ENCODE results near the gene PAM16.
A peak's percentile ranks its signal among the peaks of the same experiment; 100 is the strongest.

The PAM16 gene

GRCh38 chr16:4330277-4330874 is 20.7 kb downstream of the PAM16 start:
- Histone ChIP-seq H3K9me3 (ENCODE audit: control insufficient read depth, insufficient read depth, low read length) (no peaks in the 10 kb centered on the region), H3K36me3 (ENCODE audit: control insufficient read depth, insufficient read depth, low read length) (peaks cover 22% of the 10 kb centered on the region), H3K4me3 (ENCODE audit: low read depth, low read length) (no peak overlapping the region), H3K27ac (ENCODE audit: low read depth, low read length) (no peak overlapping the region), H3K27me3 (ENCODE audit: control insufficient read depth, insufficient read depth, low read length) (no peaks in the 10 kb centered on the region), H3K4me1 (ENCODE audit: control insufficient read depth, insufficient read depth, low read length) (peaks cover 7% of the 10 kb centered on the region), H3K9ac (ENCODE audit: low read depth, low read length) (no peak overlapping the region)

DNA sequence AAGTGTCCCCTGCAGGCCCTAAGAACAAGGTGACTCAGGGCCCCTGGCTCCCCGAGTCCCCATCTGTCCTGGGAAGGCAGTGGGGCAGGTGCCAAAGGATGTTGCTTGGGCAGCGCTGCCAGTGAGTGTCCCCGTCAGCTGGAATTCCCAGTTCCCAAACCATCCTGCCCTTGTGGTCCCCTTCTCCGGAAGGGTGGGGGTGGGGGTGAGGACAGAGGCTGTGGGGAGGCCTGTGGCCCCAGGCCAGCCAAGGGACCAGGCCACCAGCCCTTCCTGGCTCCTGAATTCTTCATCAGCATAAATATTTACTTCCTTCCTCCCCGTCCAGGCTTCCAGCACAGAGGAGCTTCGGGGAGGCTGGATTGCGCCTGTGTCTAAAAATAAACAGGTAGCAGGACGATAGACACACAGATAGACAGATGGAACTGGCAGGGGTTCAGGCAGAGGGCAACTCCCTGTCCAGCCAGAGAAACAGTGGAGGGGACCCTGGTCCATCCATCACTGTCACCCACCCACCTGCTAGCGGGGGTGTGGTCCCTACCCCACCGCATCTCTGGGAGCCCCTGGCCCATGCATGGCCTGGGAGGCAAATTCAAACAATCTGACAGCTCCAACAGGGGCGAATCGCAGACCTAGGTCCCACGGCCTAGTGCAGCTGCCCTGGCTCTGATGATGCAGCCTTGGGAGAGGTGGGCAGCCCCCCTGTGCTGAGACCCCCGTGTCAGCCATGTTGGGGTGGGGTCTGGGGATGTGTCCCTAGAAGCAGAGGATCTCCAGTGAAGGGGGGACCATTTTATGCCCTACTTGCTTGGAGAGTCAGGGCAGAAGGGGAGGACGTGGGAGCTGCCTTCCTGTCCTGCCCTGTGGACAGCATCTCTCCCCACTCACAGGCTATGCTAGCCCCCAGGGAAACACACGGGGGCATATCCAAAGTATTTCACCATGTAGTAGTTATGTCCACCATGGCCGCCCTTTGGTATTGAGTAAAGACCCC is 22.0 kb downstream of the PAM16 start:
- no peak overlapping the region for H3K9ac ChIP-seq (ENCODE audit: low read depth, low read length)
- peaks cover 12% of the 10 kb centered on the region for H3K36me3 ChIP-seq (ENCODE audit: control insufficient read depth, insufficient read depth, low read length)
- no peaks in the 10 kb centered on the region for H3K27me3 ChIP-seq (ENCODE audit: control insufficient read depth, insufficient read depth, low read length)
- H3K27ac ChIP-seq (ENCODE audit: low read depth, low read length), result peak overlapping the region; percentile 78
- no peak overlapping the region for H3K4me3 ChIP-seq (ENCODE audit: low read depth, low read length)
- peaks cover 14% of the 10 kb centered on the region for H3K4me1 ChIP-seq (ENCODE audit: control insufficient read depth, insufficient read depth, low read length)
- no peaks in the 10 kb centered on the region for H3K9me3 ChIP-seq (ENCODE audit: control insufficient read depth, insufficient read depth, low read length)

GRCh38 chr16:4328046-4328781 is 22.9 kb downstream of the PAM16 start:
- Histone ChIP-seq H3K9me3 (ENCODE audit: control insufficient read depth, insufficient read depth, low read length) (no peaks in the 10 kb centered on the region), H3K27me3 (ENCODE audit: control insufficient read depth, insufficient read depth, low read length) (no peaks in the 10 kb centered on the region), H3K27ac (ENCODE audit: low read depth, low read length) (peak overlapping the region; percentile 78), H3K4me3 (ENCODE audit: low read depth, low read length) (peak overlapping the region; percentile 62), H3K4me1 (ENCODE audit: control insufficient read depth, insufficient read depth, low read length) (peaks cover 21% of the 10 kb centered on the region), H3K9ac (ENCODE audit: low read depth, low read length) (peak overlapping the region; percentile 48), H3K36me3 (ENCODE audit: control insufficient read depth, insufficient read depth, low read length) (peaks cover 7% of the 10 kb centered on the region)

DNA sequence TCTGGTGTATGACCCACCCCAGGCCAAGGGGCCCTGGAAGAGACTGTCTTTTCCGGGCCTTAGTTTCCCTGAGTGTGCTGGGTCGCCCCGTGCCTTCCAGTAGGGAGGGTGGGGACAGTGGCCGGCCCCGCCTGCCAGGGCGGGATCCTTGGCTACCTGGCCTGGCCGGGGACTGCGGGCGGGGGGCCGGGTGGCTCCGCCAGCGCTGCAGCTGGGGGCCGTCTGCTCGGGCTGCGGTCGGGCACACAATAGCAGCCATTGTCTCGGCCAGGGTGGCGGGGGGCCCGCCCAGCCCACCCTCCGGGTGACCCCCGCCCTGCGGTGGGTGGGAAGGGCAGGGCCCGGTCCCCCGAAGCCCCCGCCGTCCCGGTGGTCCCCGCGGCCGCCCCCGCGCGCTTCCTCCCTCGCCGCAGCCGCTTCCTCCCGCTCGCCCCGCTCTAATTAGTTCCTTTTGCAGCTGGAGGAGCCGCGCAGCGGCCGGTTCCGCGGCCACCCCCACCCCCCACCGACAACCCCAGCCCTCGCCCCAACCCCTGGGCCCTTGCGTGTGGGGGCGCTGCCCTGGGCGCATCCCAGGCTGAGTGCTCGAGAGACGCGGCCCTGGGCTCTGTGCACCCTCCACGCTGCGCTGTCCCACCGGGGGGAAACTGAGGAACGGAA is 23.6 kb downstream of the PAM16 start:
- peaks cover 21% of the 10 kb centered on the region for H3K4me1 ChIP-seq (ENCODE audit: control insufficient read depth, insufficient read depth, low read length)
- no peaks in the 10 kb centered on the region for H3K9me3 ChIP-seq (ENCODE audit: control insufficient read depth, insufficient read depth, low read length)
- peak overlapping the region; percentile 62 for H3K4me3 ChIP-seq (ENCODE audit: low read depth, low read length)
- peak overlapping the region; percentile 48 for H3K9ac ChIP-seq (ENCODE audit: low read depth, low read length)
- H3K27ac ChIP-seq (ENCODE audit: low read depth, low read length), result peak overlapping the region; percentile 78
- 0 out of 2 replicates have a peak, but pooled peaks cover under 1% of the 10 kb centered on the region for H3K36me3 ChIP-seq (ENCODE audit: control insufficient read depth, insufficient read depth, low read length)
- no peaks in the 10 kb centered on the region for H3K27me3 ChIP-seq (ENCODE audit: control insufficient read depth, insufficient read depth, low read length)

DNA sequence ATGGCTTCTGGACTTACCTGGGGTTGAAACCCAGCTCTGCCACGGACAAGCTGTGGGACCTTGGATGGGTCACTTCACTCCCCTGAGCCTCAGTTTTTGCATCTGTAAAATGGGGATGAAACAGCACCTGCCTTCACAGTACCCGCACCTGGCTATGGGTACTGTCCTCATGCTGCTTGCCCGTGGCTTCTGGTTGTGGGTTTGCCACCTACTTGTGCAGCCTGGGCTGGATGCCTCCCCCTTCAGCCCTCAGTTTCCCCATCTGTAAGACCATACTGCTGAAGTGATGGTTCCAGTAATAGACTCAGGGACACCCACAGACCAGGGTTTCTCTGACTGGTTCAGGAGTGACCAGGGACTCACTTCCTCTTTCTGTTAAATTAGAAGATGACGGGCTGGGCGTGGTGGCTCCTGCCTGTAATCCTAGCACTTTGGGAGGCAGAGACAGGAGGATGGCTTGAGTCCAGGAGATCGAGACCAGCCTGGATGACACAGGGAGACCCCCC is 25.8 kb downstream of the PAM16 start:
- Histone ChIP-seq H3K27me3 (ENCODE audit: control insufficient read depth, insufficient read depth, low read length) (no peaks in the 10 kb centered on the region), H3K9me3 (ENCODE audit: control insufficient read depth, insufficient read depth, low read length) (no peaks in the 10 kb centered on the region), H3K27ac (ENCODE audit: low read depth, low read length) (no peak overlapping the region), H3K36me3 (ENCODE audit: control insufficient read depth, insufficient read depth, low read length) (no peaks in the 10 kb centered on the region), H3K4me3 (ENCODE audit: low read depth, low read length) (no peak overlapping the region), H3K4me1 (ENCODE audit: control insufficient read depth, insufficient read depth, low read length) (peaks cover 21% of the 10 kb centered on the region), H3K9ac (ENCODE audit: low read depth, low read length) (no peak overlapping the region)

DNA sequence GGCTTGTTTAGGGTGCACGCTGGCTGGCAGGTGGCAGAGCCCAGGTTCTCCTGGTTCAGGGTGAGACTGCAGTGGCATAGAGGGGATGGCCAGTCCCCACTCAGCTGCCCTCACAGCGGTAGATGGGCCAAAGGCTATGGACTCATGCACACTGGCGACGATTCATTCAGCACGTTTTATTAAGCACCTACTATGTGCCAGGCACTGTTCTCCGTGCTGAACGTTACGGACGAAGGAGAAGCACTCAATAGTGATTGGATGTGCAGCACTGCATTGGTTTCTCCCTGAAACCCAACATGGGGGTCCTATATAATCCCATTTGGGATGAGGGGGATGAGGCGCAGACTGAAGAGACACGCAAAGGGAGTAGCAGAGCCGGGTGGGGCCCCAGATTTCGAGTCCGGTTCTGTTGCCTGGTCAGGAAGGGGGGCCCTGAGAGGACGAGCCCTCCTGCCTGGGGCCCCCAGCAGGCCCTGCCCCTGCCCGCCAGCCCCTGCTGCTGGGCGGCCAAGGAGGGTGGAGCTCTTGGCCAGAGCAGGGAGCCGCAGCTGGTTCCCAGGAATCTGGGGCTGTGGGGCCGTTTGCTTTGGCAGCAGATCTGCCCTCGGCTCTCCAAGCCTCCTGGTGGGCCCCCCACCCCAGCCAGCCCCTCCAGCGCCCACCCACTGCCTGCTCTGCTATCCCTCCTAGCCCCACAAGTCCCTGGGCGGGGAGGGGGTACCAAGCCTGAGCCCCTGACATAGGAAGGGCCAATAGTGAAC is 26.4 kb downstream of the PAM16 start:
- Histone ChIP-seq H3K9me3 (ENCODE audit: control insufficient read depth, insufficient read depth, low read length) (no peaks in the 10 kb centered on the region), H3K27me3 (ENCODE audit: control insufficient read depth, insufficient read depth, low read length) (no peaks in the 10 kb centered on the region), H3K4me1 (ENCODE audit: control insufficient read depth, insufficient read depth, low read length) (peaks cover 22% of the 10 kb centered on the region), H3K27ac (ENCODE audit: low read depth, low read length) (peak overlapping the region; percentile 61), H3K4me3 (ENCODE audit: low read depth, low read length) (no peak overlapping the region), H3K9ac (ENCODE audit: low read depth, low read length) (no peak overlapping the region; the same call in 1 of the 2 replicates), H3K36me3 (ENCODE audit: control insufficient read depth, insufficient read depth, low read length) (no peaks in the 10 kb centered on the region)

DNA sequence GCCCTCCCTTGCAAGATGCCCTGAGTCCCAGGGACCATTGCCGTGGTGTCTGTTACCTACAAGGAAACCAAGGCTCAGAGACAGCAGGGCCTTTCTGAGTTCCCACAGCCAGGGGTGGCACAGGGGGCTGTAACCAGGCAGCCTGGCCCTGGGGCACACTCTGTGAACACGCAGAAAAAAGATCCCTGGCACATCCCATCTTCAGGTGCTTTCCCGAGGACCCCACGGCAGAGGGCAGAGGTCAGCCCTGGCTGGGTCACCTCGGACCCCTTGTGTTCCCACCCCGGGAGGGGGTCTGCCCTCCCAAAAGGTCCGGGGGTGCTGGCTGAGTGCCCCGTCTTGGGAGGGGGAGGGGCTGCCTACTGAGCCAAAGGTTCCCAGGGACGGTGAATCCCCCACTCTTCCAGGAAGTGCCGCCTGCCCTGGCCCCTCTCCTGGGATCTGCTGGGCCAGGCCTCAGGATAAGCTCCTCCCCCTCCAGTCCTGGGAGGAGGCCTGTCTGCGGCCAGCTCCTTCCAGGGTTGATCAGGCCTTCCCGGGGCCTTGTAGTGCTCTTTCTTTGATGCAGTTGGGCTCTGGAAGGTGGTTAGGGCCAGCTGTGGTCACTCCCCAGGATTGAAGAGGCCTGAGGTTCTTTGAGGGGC is 27.2 kb downstream of the PAM16 start:
- Histone ChIP-seq H3K27ac (ENCODE audit: low read depth, low read length) (peak overlapping the region; percentile 61), H3K27me3 (ENCODE audit: control insufficient read depth, insufficient read depth, low read length) (no peaks in the 10 kb centered on the region), H3K9me3 (ENCODE audit: control insufficient read depth, insufficient read depth, low read length) (no peaks in the 10 kb centered on the region), H3K4me1 (ENCODE audit: control insufficient read depth, insufficient read depth, low read length) (peaks cover 27% of the 10 kb centered on the region), H3K9ac (ENCODE audit: low read depth, low read length) (no peak overlapping the region; the same call in 1 of the 2 replicates), H3K4me3 (ENCODE audit: low read depth, low read length) (no peak overlapping the region), H3K36me3 (ENCODE audit: control insufficient read depth, insufficient read depth, low read length) (no peaks in the 10 kb centered on the region)

GRCh38 chr16:4323071-4323844 is 27.9 kb downstream of the PAM16 start:
- no peaks in the 10 kb centered on the region for H3K36me3 ChIP-seq (ENCODE audit: control insufficient read depth, insufficient read depth, low read length)
- no peak overlapping the region for H3K4me3 ChIP-seq (ENCODE audit: low read depth, low read length)
- H3K27ac ChIP-seq (ENCODE audit: low read depth, low read length), result peak overlapping the region; percentile 61
- H3K9me3 ChIP-seq (ENCODE audit: control insufficient read depth, insufficient read depth, low read length), result no peaks in the 10 kb centered on the region
- H3K27me3 ChIP-seq (ENCODE audit: control insufficient read depth, insufficient read depth, low read length), result no peaks in the 10 kb centered on the region
- H3K4me1 ChIP-seq (ENCODE audit: control insufficient read depth, insufficient read depth, low read length), result peaks cover 27% of the 10 kb centered on the region
- H3K9ac ChIP-seq (ENCODE audit: low read depth, low read length), result no peak overlapping the region
